Esophagus squamous epithelium (tissue), 4 donors: ENCODE results near the gene CTIF.

Experiments
- POLR2A ChIP-seq, 4 donors: fragments of 450-650 bp; IDR thresholded peaks; one replicate each; pipeline ENCODE4 v1.6.1; 2017; ENCODE audit warnings: antibody characterized with exemption in 4 of 4, mild to moderate bottlenecking in 4 of 4, moderate library complexity in 3 of 4
- TF ChIP-seq, protein P1 (sequence below), 6 experiments: fragments of 450-650 bp in 4 of 6; fragments of 200-600 bp in 2 of 6; sonication (generic) in 2 of 6; IDR thresholded peaks; one replicate each; pipeline ENCODE4 v1.5.1; 2016 to 2019; ENCODE audit warnings: antibody characterized with exemption in 6 of 6, mild to moderate bottlenecking in 4 of 6, moderate library complexity in 4 of 6

DNA sequence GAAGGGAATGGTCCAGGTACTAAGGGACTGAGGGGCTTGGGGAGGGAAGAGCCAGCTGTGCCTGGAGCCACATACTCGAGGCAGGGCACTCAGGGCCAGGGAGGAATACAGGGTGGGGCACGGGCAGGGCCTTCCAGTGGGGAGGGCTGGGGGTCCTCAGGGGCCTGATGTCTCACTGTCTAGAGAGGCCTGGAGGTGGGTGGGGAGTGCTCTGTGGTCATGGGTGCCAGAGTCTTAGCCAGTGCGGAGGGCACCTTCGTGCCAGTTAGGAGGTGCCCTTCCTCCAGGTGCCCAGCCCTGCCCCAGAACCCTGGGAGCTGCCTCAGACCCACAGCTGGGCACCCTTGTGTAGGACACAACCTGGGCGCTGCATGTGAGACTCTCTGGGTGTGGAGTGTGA, 330.8 kb downstream of the CTIF start:
- no peak for TF ChIP-seq POLR2A (IDR thresholded peaks at IDR 0.05)
- TF ChIP-seq, protein P1, sequence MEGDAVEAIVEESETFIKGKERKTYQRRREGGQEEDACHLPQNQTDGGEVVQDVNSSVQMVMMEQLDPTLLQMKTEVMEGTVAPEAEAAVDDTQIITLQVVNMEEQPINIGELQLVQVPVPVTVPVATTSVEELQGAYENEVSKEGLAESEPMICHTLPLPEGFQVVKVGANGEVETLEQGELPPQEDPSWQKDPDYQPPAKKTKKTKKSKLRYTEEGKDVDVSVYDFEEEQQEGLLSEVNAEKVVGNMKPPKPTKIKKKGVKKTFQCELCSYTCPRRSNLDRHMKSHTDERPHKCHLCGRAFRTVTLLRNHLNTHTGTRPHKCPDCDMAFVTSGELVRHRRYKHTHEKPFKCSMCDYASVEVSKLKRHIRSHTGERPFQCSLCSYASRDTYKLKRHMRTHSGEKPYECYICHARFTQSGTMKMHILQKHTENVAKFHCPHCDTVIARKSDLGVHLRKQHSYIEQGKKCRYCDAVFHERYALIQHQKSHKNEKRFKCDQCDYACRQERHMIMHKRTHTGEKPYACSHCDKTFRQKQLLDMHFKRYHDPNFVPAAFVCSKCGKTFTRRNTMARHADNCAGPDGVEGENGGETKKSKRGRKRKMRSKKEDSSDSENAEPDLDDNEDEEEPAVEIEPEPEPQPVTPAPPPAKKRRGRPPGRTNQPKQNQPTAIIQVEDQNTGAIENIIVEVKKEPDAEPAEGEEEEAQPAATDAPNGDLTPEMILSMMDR (IDR thresholded peaks at IDR 0.05), result no peak
